Fibroblast of villous mesenchyme (primary cell): ENCODE data around the gene HECW1. TPM values are rescaled to one million over a fixed set of nuclear protein-coding genes. Genes with fewer than 3 reads are reported as not detected.

ENCODE experiments used
- DNase-seq: peaks from one replicate; pipeline ENCODE4 v3.0.0-alpha.2; 2010; ENCODE audit warnings: low read depth
- H3K4me3 ChIP-seq: 2 replicates; pipeline ENCODE4 v1.5.1; 2011; ENCODE audit warnings: low read depth, mild to moderate bottlenecking, low read length
- total RNA-seq: library from RNA; depleted of rRNA; stranded (reverse); fragments of >200 nt; gene quantifications from 2 replicates; pipeline ENCODE4 v1.2.3, GENCODE V29; 2012
- TF ChIP-seq, protein P1 (sequence below): IDR thresholded peaks from 2 replicates; pipeline ENCODE4 v1.5.1; 2012; ENCODE audit warnings: low read depth, mild to moderate bottlenecking, low read length; ENCODE audit not compliant: insufficient read depth

HECW1 gene
- total RNA-seq, 1 donor, result 1.7 TPM

DNA sequence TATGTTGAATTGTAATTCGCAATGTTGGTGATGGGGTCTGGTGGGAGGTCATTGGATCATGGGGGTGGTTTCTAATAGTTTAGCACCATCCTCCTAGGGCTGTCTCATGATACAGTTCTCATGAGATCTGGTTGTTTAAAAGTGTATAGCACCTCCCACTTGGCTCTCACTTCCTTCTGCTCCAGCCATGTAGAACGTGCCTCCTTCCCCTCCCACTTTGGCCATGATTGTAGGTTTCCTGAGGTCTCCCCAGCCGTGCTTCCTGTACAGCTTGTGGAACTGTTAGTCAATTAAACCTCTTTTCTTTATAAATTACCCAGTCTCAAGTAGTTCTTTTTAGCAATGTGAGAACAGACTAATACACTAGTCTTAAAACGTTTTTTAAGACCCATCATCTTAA, 15.6 kb upstream of the HECW1 start:
- no peak for DNase-seq
- TF ChIP-seq, protein P1, sequence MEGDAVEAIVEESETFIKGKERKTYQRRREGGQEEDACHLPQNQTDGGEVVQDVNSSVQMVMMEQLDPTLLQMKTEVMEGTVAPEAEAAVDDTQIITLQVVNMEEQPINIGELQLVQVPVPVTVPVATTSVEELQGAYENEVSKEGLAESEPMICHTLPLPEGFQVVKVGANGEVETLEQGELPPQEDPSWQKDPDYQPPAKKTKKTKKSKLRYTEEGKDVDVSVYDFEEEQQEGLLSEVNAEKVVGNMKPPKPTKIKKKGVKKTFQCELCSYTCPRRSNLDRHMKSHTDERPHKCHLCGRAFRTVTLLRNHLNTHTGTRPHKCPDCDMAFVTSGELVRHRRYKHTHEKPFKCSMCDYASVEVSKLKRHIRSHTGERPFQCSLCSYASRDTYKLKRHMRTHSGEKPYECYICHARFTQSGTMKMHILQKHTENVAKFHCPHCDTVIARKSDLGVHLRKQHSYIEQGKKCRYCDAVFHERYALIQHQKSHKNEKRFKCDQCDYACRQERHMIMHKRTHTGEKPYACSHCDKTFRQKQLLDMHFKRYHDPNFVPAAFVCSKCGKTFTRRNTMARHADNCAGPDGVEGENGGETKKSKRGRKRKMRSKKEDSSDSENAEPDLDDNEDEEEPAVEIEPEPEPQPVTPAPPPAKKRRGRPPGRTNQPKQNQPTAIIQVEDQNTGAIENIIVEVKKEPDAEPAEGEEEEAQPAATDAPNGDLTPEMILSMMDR, result no peak
- no peak overlapping the region for H3K4me3 ChIP-seq

DNA sequence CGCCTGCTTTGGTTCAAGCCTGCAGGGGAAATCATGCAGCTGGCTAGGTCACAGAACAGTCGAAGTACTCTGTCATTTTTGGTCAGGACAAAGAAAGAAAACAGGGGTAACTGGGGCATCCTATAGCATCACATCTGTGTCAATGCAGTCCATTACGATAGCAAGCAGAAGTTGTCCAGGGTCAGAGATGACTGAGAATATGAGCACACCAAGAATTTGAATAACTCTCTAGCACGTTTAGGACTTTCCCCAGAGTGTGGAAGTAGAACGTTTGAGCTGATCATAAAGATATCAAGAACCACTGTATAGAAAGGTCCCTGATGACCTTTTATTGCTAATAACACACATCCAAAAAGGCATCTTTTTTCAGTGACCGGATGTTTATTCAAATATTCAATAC, 12.7 kb upstream of the HECW1 start:
- no peak for DNase-seq
- H3K4me3 ChIP-seq, result no peak overlapping the region
- TF ChIP-seq, protein P1, result no peak

DNA sequence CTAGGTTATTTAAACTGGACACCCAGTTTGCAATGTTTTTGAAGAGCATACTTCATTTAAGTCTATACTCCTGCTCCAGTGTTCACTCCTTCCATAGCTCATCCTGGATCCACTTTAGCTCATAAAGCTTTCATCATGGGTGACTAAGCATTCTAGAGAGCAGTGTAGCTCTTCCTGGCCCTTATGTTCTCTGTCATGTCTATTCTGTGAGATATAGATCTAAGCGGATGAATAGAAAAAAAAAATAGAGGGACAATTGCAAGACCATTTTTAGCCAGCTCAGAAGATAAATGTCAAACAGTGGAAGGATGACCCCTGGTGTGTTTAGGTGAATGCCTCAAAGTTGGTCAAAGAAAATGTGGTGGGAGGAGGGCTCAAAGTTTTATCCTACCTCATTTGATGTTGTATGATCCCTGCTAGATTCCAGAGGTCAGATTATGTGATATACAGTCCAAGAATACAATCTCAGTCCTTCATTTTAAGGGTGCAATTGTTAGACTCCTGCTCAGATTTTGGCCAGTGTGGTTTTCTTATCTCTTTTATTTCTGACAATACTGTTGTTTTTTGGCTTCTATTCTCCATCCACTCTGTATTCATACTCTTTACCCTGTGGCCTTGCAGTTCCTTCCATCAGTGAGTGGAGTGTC, 7.5 kb upstream of the HECW1 start:
- no peak overlapping the region for H3K4me3 ChIP-seq
- peak; percentile 12 for DNase-seq
- TF ChIP-seq, protein P1, result no peak

DNA sequence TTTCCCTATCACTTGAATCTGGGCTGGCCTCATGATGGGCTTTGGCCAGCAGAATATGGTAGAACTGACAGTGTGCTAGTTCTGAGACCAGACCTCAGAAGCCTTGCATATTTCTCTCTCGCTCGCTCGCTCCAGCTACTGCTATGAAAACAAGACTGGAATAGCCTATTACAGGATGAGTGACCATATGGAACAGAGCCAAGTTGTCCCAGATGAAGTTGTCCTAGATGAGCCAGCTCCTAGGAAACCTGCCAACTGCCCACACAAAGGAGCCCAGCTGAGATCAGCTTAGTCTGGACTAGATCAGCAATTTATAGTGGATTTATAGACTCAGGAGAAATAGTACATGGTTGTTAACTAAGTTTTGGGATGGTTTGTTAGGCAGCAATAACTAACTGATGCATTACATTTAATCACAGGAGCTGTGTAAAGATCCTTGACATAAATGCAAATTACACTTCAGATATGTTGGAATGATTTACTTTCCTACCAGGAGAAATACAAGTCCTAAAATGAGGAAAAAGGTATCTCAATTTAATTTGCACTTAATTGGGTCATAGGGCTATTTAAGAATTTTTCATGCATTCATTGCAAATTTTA, 6.8 kb upstream of the HECW1 start:
- no peak overlapping the region for H3K4me3 ChIP-seq
- TF ChIP-seq, protein P1, result no peak
- no peak for DNase-seq

DNA sequence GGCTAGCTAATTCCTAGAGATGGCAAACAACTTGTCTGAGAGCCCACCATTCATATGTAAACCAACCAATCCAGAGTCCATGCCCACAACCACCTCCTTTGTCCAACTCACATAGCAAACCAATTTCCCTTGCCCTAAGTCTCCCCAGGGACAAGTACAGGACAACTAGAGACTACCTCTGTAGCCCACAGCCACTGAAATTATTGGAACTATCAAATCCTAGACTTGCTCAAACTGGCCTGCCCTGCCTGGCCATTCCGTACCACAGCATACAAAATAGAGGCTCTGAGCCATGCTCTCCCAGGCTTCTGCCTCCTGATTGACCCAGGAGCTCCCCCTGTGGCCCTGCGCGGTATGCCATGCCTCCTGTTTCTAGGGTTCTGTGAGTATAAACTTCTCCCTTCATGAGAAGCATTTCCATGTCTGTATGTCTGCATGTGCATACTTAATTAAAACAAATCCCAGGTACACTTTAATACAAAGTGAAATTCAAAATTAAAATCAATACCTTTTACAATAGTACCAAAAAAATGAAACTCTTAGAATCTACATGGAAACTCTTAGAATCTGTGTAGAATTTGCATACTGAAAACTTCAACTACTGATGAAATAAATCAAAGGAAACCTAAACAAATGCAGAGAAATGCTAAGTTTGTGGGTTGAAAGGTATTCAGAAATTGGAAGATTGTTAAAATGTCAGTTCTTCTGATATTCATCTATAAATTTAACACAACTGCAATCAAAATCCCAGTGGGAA, 4.0 kb upstream of the HECW1 start:
- peak; percentile 59 for DNase-seq
- no peak overlapping the region for H3K4me3 ChIP-seq
- TF ChIP-seq, protein P1, result peak; percentile 99

DNA sequence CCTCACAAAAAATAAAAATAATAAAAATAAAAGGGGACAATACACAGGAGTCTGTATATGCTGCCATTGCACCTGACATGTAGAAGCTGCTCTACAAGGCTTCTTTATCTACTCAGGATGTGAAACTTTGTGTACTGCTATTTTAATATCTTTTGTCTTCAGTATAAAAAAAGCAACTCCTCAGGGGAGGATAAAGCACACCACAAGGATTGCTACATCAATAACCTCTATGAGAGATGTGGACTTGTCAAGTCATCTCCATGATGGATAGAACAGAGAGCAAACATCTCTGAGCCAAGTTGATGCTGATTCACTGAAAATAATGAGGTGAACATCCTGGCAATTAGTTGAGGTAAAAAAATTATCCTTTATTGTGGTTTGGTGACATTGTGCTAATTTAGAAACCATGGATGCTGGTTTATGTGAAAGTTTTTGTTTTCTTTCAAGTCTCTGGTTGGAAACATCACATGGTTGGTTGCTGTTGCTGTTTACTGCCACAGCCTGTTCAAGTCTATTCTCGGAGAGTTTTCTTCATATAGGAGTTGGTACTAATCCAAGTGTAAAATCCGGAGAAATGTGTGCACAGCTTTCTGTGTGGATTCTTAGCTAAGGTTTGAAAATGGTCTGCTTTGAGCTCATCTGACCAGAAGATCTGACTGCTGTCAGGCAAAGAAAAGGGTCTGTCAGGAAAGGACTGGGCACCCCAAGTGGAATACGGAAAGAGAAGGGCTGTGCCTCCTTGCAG, 1.5 kb upstream of the HECW1 start:
- no peak overlapping the region for H3K4me3 ChIP-seq
- no peak for DNase-seq
- TF ChIP-seq, protein P1, result no peak
